Measurements from ENCODE around the gene APPL1. TPM values are rescaled to one million over a fixed set of nuclear protein-coding genes. Genes with fewer than 3 reads are reported as not detected.
A peak's percentile ranks its signal among the peaks of the same experiment; 100 is the strongest.

APPL1 gene, protein sequence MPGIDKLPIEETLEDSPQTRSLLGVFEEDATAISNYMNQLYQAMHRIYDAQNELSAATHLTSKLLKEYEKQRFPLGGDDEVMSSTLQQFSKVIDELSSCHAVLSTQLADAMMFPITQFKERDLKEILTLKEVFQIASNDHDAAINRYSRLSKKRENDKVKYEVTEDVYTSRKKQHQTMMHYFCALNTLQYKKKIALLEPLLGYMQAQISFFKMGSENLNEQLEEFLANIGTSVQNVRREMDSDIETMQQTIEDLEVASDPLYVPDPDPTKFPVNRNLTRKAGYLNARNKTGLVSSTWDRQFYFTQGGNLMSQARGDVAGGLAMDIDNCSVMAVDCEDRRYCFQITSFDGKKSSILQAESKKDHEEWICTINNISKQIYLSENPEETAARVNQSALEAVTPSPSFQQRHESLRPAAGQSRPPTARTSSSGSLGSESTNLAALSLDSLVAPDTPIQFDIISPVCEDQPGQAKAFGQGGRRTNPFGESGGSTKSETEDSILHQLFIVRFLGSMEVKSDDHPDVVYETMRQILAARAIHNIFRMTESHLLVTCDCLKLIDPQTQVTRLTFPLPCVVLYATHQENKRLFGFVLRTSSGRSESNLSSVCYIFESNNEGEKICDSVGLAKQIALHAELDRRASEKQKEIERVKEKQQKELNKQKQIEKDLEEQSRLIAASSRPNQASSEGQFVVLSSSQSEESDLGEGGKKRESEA
- total RNA-seq, result 56.7 TPM

DNA sequence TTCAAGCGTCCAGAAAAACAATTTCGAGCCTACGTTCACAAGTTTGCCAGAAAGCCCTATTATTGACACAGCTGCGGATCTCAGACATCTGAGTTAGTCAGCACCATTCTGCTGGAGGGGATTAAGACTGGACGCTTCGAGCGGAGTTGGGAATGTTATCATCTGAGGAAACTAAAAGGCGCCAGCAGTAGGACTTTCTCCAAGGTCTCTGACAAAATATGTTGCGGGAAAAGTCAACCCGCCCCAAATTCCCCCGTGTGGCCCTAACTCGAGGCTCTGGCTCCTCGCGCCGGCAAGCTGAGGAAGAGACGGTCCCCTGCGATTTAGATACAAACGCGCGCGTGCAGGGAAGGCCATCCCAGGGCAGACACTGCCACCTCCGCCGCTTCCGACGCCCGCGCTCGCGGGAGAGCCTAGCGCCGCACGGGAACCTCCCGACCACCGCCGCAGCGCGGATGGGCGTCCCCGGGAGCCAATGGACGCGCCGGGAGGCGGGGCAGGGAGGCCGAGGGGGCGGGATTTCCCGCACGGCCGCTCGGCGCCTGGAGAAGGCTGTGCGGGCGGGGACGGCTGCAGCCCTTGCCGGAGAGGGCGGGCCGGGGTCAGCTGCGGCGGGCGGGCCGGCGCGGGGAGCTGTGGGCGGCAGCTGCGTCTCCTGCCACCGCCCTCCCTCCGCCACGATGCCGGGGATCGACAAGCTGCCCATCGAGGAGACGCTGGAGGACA, at the start of gene APPL1:
Gene APPL1, plus strand, starts transcription at position 526 of the 726 bp plus-strand sequence. Its CDS starts 155 bp downstream, at position 681.
- peak; percentile 95 for DNase-seq (ENCODE audit: low spot score)
- intact Hi-C loops (cut with DNase I), result no loop called here
- ATAC-seq, result peak; percentile 98

DNA sequence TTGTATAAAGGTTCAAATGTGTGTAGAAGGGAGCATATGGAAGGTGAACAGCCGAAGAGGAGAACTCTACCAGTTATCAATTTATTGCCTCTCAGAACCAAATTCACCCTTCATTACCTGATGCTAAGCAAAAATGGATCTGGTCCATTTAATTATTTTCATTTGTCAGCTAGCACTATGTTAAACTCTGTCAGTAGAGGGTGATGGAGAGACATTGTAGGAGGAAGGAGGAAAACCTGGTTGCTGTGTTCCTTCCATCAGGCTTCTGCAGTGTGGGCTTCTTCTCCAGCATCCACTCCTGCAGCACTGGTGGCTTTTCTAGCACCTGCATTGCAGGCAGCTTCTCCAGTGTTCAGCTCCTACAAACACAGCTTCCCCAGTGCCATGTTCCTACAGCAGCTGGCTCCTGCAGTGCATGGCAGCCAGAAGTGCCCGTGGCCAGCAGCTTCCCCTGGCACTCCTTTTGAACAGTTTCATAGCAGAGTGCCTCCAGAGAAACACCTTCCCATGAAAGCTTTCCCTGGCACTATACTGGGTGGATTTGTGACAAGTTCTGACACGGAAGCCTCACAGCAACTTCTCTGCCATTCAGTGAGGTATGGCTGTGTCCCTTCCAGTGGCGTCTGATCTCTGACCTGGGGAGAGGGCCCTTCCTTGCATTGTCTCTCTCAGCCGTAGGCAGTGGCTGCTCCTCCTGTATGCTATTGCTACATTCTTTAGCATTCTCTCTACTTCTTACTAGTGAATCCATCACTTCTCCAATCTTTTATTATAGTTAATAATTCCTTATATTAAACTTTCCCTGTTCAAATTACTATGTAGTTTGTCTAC, 47.7 kb upstream of the APPL1 start:
- DNase-seq (ENCODE audit: low spot score) (no peak), ATAC-seq (no peak)
- intact Hi-C loops (cut with DNase I), result no loop called here

DNA sequence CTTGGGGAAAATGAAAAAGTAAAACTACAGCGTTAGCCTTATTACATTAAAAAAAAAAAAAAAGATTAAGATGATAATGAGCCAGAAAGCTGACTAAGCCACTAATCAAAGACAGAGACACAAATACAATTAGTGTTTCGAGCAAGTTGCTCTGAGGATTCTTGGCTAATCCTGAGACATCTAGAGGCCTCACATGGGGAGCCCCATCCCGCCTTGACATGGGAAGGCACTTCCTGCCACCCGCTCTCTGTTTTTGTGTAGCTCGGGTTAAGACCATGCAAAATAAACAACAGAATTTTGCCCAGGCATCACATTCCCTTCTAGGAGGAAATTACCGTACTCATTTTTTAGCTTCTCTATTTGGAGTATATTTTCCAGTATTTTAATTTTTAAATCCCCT, 43.0 kb upstream of the APPL1 start:
- intact Hi-C loops (cut with DNase I), result no loop called here
- ATAC-seq (no peak), DNase-seq (ENCODE audit: low spot score) (no peak)

DNA sequence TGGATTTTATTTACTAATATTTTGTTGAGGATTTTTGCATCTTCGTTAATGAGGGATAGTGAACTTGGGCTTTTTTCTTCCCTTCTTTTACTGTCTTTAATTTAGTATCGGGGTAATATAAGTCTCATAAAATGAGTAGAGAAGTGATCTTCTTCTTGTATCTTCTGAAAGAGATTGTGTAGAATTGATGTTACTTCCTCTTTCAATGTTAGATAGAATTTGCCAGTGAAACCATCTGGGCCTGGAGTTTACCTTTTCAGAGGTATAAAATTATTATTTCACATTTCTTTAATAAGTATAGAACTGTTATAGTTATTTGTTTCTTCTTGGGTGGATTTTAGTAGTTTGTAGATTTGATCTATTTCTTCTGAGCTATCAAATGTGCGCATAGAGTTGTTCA, 35.5 kb upstream of the APPL1 start:
- intact Hi-C loops (cut with DNase I), result no loop called here
- ATAC-seq (no peak), DNase-seq (ENCODE audit: low spot score) (no peak)

DNA sequence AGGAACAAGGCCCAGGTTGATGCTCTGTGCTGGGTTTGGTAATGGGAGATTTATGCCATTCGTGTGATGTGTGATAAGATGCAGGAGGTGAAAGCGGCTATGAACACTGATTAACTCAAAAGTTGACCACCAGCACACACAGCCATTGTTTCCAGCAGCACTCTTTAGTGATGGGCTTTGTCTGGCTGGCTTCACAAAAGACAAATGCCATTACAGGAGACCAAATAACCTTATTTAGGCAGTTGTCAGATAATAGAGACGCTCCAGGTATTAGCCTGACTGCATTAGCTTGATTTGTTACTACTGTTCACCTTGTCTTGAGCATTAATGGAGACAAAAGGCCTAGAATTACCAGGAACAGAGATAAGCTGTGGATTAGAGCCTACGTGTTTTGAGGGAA, 32.9 kb upstream of the APPL1 start:
- intact Hi-C loops (cut with DNase I), result no loop called here
- no peak for DNase-seq (ENCODE audit: low spot score)
- ATAC-seq, result no peak

DNA sequence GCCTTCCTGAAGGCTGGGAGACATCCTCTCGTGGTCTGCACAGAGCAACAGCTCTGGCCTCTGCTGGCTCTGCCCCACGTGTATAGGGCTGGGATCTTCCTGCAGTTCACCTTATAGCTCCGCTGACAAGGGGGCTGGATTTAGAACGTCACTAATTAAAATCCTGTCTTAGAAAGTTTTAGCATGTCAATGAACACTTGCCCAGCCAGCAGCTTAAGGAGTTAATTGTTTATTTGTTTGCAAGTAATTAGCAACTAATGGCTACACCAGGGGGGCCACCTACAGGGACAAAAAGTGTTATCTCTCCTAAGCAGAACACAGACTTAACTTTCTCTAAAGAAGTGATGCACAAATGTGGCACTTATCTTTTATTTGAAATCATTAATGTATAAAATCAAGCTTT, 27.6 kb upstream of the APPL1 start, which contains the start of gene HESX1:
Gene HESX1, minus strand, starts transcription at position 84 of the 403 bp plus-strand sequence. Its CDS starts 60 bp downstream, at position 24.
- no peak for ATAC-seq

DNA sequence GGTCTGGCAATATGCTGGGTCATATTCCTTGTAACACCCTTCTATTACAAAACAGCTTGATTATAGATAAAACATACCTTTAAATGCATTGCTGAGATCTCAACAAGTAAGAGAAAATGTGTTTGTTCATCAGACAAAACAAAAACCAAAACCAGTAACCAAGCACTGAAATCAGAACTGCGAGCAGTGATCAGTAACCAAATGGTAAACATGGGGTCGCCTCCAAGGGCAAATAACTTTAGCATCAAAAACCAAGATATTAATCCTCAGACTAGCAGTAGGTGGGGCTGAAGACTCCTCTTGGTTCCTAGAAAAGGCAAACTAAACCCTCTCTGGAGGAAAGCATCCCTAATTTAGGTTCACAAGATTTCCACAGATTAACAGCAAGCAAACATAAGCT, 21.1 kb upstream of the APPL1 start:
- DNase-seq (ENCODE audit: low spot score), result no peak
- ATAC-seq, result no peak
- intact Hi-C loops (cut with DNase I), result no loop called here

More for the DNA sequence above, 27.6 kb upstream of the APPL1 start, which contains the start of gene HESX1:
- intact Hi-C loops (cut with DNase I), result no loop called here
- no peak for DNase-seq (ENCODE audit: low spot score)

DNA sequence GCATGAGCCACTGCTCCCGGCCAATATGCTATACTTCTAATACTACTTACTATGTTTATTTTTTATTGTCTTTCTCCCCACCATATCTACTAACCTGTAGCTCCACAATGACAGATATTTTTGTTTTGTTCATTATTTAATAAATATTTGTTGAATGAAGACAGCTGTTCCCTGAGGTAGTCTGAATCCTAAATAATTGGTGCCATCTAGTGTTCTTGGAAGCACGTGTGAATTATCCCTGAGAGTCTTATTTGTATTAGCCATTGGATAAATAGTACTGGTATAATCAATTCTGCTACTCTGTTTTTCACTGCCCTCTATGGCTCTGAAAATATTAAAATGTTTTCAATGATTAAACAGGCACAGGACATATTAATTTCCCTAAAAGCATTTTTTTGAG, 5.6 kb upstream of the APPL1 start:
- ATAC-seq, result peak; percentile 71
- no peak for DNase-seq (ENCODE audit: low spot score)
- intact Hi-C loops (cut with DNase I), result no loop called here

DNA sequence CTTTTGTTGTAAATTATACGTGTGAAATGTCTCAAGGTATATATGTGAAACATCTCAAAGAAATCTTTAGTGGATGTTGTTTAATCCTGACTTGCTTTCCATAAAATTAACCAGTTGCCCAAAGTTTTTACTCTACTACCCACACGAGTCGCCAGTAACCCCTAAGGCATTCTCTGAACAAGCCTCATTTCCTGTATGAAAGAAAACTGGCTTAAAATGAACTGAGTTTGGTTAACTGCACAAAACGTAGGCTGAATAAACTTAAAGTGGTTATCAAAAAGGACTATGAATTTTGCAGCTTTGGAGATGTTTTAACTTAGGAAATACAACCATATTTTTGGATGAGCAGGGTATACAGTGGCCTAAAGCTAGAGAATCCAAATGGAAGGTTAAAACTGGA, 2.7 kb upstream of the APPL1 start:
- no peak for ATAC-seq
- no peak for DNase-seq (ENCODE audit: low spot score)
- intact Hi-C loops (cut with DNase I), result no loop called here

DNA sequence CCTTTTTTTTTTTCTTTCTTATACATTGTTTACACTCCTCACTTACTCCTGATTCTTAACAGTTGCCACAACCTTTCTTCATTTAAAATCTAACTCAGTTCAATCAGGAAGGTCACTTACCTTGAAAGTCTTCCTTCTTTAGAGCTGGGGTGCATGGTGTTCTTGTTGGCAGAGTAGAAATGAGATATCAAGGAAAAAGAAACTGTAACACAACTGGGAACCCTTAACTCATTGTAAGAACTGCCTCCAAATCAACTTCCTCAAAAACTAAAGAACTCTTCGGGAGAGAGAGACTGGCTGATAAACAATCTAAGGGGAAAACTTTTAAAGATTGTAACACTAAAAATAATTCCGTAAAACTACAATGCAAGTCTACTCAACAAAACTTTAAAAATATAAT, 1.4 kb upstream of the APPL1 start:
- intact Hi-C loops (cut with DNase I), result no loop called here
- no peak for ATAC-seq

DNA sequence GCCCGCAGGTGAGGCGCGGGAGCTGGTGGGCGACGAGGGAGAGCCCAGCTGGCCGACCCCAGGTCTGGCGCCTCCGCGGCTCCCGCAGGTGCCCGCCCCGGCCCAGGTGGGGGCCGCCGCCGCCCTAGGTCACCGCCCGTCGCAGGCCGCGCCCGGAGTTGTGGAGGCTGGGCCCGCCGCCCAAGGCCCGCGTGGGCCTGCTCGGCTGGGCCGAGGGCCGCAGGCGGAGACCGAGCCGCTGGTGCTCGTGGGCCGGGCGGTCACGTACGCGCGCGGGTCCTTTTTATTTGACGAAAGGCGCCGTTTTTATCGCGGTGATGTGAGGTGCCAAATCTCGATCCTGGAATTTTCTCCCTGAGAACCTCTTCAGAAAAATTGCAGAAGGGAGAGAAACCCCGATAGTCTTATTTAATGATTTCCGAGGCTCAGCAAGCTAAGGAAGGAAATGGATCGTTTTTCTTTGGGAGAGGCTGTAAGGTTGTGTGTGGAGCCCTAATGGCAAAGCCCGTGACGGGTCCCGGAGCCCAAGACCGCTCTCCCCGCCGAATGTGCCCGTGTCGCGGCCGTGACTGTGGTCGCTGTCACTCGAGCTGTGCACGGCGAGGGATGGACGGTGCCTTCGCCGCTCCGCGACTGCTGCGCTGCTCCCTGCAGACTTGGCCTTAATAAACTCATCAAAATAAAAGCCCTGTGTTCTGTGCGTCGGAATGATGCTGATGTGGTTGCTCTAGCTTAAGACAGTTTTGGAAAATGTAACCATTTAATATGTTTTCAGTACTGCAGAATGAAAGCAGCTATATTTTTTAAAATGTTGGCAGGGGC, 612 bp downstream of the APPL1 start:
- intact Hi-C loops (cut with DNase I), result no loop called here
- ATAC-seq, result peak; percentile 71
- peak; percentile 71 for DNase-seq (ENCODE audit: low spot score)

More for the DNA sequence above, 1.4 kb upstream of the APPL1 start:
- DNase-seq (ENCODE audit: low spot score), result no peak

DNA sequence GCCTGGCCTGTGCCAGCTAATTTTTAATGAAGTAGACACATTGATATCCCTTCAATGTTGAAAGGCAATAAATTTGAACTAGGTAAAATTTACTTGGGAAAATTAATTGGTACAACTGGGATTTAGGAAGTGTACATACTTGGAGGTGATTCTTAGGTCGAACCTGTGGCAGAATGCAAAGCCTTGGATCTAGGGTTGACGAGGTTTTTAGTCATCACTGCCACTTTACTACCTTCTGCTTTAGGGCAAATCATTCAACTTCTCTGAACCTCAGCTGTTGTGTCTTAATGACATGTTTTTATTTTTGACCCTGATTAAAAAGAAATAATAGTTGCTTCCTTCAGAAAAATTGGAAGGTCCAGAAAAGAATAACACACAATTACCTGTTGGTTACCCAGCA, 2.5 kb downstream of the APPL1 start:
- DNase-seq (ENCODE audit: low spot score), result no peak
- no peak for ATAC-seq
- intact Hi-C loops (cut with DNase I), result no loop called here

DNA sequence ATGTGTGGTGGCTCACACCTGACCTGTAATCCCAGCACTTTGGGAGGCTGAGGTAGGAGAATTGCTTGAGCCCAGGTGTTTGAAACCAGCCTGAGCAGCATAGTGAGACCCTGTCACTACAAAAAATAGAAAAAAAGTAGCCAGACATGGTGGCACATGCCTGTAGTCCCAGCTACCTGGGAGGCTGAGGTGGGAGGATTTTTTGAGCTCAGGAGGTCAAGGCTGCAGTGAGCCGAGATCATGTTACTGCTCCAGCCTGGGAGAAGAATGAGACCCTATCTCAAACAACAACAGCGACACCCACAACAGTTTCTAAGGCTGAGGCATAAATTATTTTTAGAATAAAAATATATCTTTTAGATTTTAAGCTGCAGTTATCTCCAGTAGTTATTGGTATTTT, 6.3 kb downstream of the APPL1 start:
- intact Hi-C loops (cut with DNase I), result no loop called here
- DNase-seq (ENCODE audit: low spot score), result no peak
- ATAC-seq, result no peak

DNA sequence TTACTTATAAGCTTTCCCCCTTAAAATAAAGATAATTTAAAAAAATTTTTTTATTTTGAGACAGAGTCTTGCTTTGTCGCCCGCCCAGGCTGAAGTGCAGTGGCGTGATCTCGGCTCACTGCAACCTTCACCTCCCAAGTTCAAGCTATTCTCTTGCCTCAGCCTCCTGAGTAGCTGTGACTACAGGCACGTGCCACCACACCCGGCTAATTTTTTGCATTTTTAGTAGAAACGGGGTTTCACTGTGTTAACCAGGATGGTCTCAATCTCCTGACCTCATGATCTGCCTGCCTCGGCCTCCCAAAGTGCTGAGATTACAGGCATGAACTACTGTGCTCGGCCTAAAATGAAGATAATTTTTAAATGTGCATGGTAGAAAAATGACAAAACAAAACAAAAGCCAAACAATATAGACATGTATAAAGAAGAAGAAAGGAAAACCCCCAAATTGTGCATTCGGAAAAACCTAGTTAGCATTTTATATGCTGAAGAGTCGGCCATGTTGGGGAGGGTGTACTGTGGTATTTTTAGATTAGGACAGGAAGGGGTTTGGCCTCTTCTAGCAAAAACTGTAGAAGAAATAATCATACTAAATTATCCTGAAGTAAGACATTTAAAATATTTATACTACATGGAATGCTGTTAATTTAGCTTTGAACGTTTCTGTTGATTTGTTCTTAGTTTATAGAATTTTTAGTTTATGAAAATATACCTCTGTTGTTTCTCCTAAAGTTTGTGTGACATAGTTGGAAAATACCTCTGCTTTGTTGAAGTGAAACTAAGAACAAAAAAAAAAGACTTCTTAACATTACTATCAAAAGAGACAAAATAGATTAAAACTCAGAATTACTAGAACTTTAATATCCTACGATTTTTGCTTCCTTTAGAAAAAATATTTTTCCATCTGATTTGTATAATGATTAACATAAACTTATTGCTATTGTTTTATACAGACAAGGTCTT, 7.4 kb downstream of the APPL1 start:
- intact Hi-C loops (cut with DNase I), result no loop called here
- ATAC-seq, result no peak
- DNase-seq (ENCODE audit: low spot score), result no peak

DNA sequence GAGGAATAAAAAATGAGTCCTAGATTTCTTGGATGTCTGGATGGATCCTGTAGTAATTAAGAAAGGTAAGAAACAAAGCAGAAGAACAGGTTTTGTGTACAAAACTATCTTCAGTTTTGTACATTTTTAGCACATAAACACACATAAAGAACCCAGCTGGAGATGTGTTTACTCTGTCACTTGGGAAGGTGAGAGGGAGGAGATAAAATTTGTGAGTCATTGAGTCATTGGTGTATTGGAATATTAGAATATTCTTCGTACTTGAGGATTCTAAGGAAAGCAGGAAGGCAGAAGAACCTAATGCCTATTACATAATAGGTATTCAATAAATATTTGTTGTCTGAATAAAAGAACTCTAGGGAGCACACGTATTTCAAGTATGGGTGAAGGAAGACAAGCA, 17.4 kb downstream of the APPL1 start:
- DNase-seq (ENCODE audit: low spot score), result no peak
- ATAC-seq, result no peak
- intact Hi-C loops (cut with DNase I), result no loop called here

DNA sequence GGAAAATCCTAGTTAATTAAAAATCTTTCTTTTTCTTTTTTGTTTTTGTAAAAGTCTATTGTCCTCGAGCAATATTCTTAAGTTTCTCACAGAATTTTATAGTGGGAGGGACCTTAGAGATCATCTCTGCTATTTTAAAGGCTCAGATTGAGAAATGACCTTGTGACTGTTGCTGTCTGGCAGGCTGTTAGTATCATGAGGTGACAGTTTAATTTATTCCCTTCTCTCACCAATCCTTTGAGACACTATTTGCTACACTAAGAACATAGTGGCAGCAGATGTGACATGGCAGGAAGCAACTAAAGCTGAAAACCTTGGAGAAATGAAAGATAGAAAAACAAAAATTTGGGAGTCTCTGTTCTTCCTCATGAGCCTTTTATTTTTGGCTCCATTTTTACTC, 24.9 kb downstream of the APPL1 start:
- peak; percentile 46 for ATAC-seq
- intact Hi-C loops (cut with DNase I), result no loop called here
- no peak for DNase-seq (ENCODE audit: low spot score)

DNA sequence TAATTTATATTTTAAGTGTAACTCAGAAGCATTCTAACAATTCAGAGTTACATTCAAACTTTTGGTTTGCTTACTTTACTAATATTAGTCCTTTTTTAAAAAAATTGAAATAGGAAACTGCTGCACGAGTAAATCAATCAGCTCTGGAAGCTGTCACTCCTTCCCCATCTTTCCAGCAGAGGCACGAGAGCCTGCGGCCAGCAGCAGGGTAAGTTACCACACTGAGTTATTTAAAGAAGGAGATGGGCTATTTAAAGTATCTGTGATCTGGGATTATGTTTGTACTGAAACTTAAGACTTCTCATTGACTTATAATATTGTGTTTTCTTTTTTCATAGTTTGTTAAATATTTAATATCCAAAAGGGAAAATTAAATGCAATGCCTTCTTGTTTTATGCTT, 29.3 kb downstream of the APPL1 start:
- DNase-seq (ENCODE audit: low spot score) (no peak), ATAC-seq (no peak)
- intact Hi-C loops (cut with DNase I), result no loop called here

Measured in sciatic nerve (tissue), 2 donors.